Caco-2 (cell line): ENCODE data around the gene PNP. TPM values are rescaled to one million over a fixed set of nuclear protein-coding genes. Genes with fewer than 3 reads are reported as not detected.

Experiments
- BruUV-seq: library from RNA; stranded (reverse); fragments of 400-500 nt; replicated peaks from 2 replicates; lab custom pipeline; 2021; lab: Mats Ljungman, UMichigan
- CTCF ChIA-PET: fragments of 300-600 bp; sonication (Branson Sonifier 250); formaldehyde crosslinking; loops from one replicate; lab custom pipeline; 2022; ENCODE audit warnings: antibody characterized with exemption; lab: Charles Lee
- POLR2A ChIA-PET: fragments of 300-600 bp; sonication (Branson Sonifier 250); formaldehyde crosslinking; loops from one replicate; lab custom pipeline; 2022; ENCODE audit warnings: antibody characterized with exemption; lab: Charles Lee
- DNase-seq, 2 experiments: peaks; one replicate each; pipeline versions ENCODE4 v3.0.0 to v3.0.0-alpha.2; 2020 to 2022
- H3K27me3 ChIP-seq: replicated peaks from 2 replicates; pipeline ENCODE4 v1.6.0; 2011; ENCODE audit warnings: low read length; ENCODE audit not compliant: control insufficient read depth, insufficient read depth
- H3K36me3 ChIP-seq: 2 replicates; pipeline ENCODE4 v1.5.1; 2011; ENCODE audit warnings: low read length; ENCODE audit not compliant: control insufficient read depth, insufficient read depth
- H3K4me1 ChIP-seq: fragments of 250-450 bp; sonication (Bioruptor Pico); 2 replicates; pipeline ENCODE4 v1.5.1; 2020; ENCODE audit warnings: mild to moderate bottlenecking
- H3K4me3 ChIP-seq: 2 replicates; pipeline ENCODE4 v1.5.1; 2011; ENCODE audit warnings: low read depth, mild to moderate bottlenecking, control low read depth, low read length
- H3K9me3 ChIP-seq: fragments of 250-450 bp; sonication (Bioruptor Pico); 2 replicates; pipeline ENCODE4 v1.5.1; 2020; ENCODE audit warnings: mild to moderate bottlenecking, moderate library complexity
- H3K27ac Mint-ChIP-seq: one replicate; pipeline ENCODE4 v1.8.0; 2022; ENCODE audit warnings: mixed read lengths; ENCODE audit not compliant: unreplicated experiment
- H3K27me3 Mint-ChIP-seq: one replicate; pipeline ENCODE4 v1.8.0; 2022; ENCODE audit warnings: mixed read lengths; ENCODE audit not compliant: insufficient read depth, unreplicated experiment
- H3K36me3 Mint-ChIP-seq: one replicate; pipeline ENCODE4 v1.8.0; 2022; ENCODE audit warnings: mild to moderate bottlenecking, mixed read lengths; ENCODE audit not compliant: insufficient read depth, unreplicated experiment
- H3K4me1 Mint-ChIP-seq: one replicate; pipeline ENCODE4 v1.8.0; 2022; ENCODE audit warnings: low read depth, mixed read lengths; ENCODE audit not compliant: unreplicated experiment
- H3K4me3 Mint-ChIP-seq: one replicate; pipeline ENCODE4 v1.8.0; 2022; ENCODE audit warnings: mild to moderate bottlenecking, moderate library complexity, mixed read lengths; ENCODE audit not compliant: unreplicated experiment
- H3K9me3 Mint-ChIP-seq: one replicate; pipeline ENCODE4 v1.8.0; 2022; ENCODE audit warnings: mixed read lengths; ENCODE audit not compliant: unreplicated experiment
- intact Hi-C: fragments of 100-400 bp; cut with micrococcal nuclease; formaldehyde crosslinking; loops from one replicate; pipeline ENCODE4 v1.10.0; 2022; ENCODE audit not compliant: unreplicated experiment
- total RNA-seq: library from RNA; stranded (reverse); gene quantifications from 2 replicates; pipeline ENCODE4 v1.2.3, GENCODE V29; 2022
- TF ChIP-seq, protein P1 (sequence below), 2 experiments: fragments of 200-600 bp in 1 of 2; IDR thresholded peaks; 1 replicate in 1 of 2; 2 replicates in 1 of 2; pipeline versions ENCODE4 v1.5.1 to v1.8.0; 2011 to 2022; ENCODE audit warnings: antibody characterized with exemption in 1 of 2, control low read depth in 1 of 2, inconsistent platforms in 1 of 2, low read depth in 1 of 2, low read length in 1 of 2, mild to moderate bottlenecking in 1 of 2, moderate library complexity in 1 of 2; ENCODE audit not compliant: insufficient read depth in 1 of 2, severe bottlenecking in 1 of 2, unreplicated experiment in 1 of 2

PNP gene
- total RNA-seq, 1 experiment from 2014 or later: 59.1 TPM

DNA sequence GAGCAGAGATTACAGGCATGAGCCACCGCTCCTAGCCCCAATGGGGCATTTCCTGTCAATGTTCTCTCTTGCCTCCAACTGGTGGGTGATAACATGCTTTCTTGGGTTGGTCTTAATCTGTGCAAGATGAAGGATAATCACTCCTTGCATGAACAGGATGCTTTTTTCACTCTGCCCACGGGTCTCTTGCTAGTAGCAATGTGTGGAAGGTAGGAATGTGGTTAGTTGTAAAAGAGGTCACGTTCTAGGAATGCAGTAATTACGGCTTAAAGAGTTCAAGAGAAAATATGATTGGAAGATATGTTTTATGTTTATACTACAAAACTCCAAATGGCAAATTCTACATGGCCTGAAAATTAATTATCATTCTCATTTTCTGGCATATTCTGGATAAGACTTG lies 46.6 kb downstream of the PNP start:
- no peaks in the 10 kb centered on the region for H3K9me3 Mint-ChIP-seq
- H3K27ac Mint-ChIP-seq: no peak overlapping the region
- H3K4me3 Mint-ChIP-seq: no peak overlapping the region
- peaks cover 5% of the 10 kb centered on the region for H3K27me3 Mint-ChIP-seq
- Histone ChIP-seq H3K9me3 (no peaks in the 10 kb centered on the region), H3K27me3 (no peaks in the 10 kb centered on the region), H3K36me3 (no peaks in the 10 kb centered on the region), H3K4me3 (no peak overlapping the region), H3K4me1 (no peaks in the 10 kb centered on the region)
- intact Hi-C loops: no loop called here
- H3K4me1 Mint-ChIP-seq: no peaks in the 10 kb centered on the region
- CTCF ChIA-PET: no interaction called here
- BruUV-seq: no TSS peak
- H3K36me3 Mint-ChIP-seq: no peaks in the 10 kb centered on the region
- TF ChIP-seq, protein P1, sequence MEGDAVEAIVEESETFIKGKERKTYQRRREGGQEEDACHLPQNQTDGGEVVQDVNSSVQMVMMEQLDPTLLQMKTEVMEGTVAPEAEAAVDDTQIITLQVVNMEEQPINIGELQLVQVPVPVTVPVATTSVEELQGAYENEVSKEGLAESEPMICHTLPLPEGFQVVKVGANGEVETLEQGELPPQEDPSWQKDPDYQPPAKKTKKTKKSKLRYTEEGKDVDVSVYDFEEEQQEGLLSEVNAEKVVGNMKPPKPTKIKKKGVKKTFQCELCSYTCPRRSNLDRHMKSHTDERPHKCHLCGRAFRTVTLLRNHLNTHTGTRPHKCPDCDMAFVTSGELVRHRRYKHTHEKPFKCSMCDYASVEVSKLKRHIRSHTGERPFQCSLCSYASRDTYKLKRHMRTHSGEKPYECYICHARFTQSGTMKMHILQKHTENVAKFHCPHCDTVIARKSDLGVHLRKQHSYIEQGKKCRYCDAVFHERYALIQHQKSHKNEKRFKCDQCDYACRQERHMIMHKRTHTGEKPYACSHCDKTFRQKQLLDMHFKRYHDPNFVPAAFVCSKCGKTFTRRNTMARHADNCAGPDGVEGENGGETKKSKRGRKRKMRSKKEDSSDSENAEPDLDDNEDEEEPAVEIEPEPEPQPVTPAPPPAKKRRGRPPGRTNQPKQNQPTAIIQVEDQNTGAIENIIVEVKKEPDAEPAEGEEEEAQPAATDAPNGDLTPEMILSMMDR (IDR thresholded peaks at IDR 0.05; ENCODE audit: insufficient read depth in 1 of 2, low read depth in 1 of 2, low read length in 1 of 2, severe bottlenecking in 1 of 2, unreplicated experiment in 1 of 2): no peak
- POLR2A ChIA-PET: interaction anchor here (0.6 kb wide), 1 partner anchor 516 kb away, joined by 3 read pairs; no protein-coding TSS in a partner anchor
- DNase-seq: no peak

DNA sequence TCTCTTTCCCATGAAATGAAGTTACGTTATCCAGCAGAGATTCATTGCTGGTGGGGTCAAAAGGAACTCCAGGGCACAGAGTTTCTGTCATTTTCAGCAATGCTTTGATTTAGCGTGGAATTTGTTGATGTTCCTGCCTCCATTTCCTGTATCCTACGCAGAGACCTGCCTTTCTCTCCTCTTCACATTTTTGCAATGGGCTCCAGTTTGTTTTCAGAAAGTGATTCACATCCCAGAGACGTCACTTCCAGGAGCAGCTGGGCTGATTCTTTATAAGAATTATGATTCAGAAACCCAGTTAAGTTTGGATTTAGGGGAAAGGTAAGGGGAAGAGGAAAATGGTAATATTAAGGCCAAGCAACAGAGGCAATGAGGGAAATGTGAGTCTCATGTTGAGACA lies 47.7 kb downstream of the PNP start:
- no peak overlapping the region for H3K27ac Mint-ChIP-seq
- BruUV-seq: no TSS peak
- no peaks in the 10 kb centered on the region for H3K9me3 Mint-ChIP-seq
- CTCF ChIA-PET: no interaction called here
- H3K27me3 Mint-ChIP-seq: peaks cover under 1% of the 10 kb centered on the region
- POLR2A ChIA-PET: no interaction called here
- H3K27me3 ChIP-seq: no peaks in the 10 kb centered on the region
- no peaks in the 10 kb centered on the region for H3K36me3 Mint-ChIP-seq
- no peaks in the 10 kb centered on the region for H3K4me1 Mint-ChIP-seq
- no peak overlapping the region for H3K4me3 Mint-ChIP-seq
- no peak overlapping the region for H3K4me3 ChIP-seq
- intact Hi-C loops: no loop called here
- TF ChIP-seq, protein P1 (IDR thresholded peaks at IDR 0.05; ENCODE audit: insufficient read depth in 1 of 2, low read depth in 1 of 2, low read length in 1 of 2, severe bottlenecking in 1 of 2, unreplicated experiment in 1 of 2): no peak
- H3K36me3 ChIP-seq: no peaks in the 10 kb centered on the region
- no peak for DNase-seq
- H3K9me3 ChIP-seq: no peaks in the 10 kb centered on the region
- no peaks in the 10 kb centered on the region for H3K4me1 ChIP-seq

DNA sequence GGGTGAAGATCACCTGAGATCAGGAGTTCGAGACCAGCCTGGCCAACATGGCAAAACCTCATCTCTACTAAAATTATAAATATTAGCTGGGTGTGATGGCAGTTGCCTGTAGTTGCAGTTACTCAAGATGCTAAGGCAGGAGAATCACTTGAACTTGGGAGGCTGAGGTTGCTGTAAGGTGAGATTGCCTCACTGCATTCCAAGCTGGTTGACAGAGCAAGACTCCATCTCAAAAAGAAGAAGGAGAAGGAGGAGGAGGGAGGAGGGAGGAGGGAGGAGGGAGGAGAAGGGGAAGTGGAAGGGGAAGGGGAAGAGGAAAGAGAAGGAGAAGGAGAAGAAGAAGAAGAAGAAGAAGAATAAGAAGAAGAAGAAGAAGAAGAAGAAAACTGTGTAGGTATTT lies 53.1 kb downstream of the PNP start:
- TF ChIP-seq, protein P1 (IDR thresholded peaks at IDR 0.05; ENCODE audit: insufficient read depth in 1 of 2, low read depth in 1 of 2, low read length in 1 of 2, severe bottlenecking in 1 of 2, unreplicated experiment in 1 of 2): no peak
- Mint-ChIP-seq H3K27me3 (peaks cover 3% of the 10 kb centered on the region), H3K4me1 (no peaks in the 10 kb centered on the region), H3K4me3 (no peak overlapping the region), H3K27ac (no peak overlapping the region), H3K36me3 (no peaks in the 10 kb centered on the region), H3K9me3 (no peaks in the 10 kb centered on the region)
- BruUV-seq: no TSS peak
- H3K4me3 ChIP-seq: no peak overlapping the region
- intact Hi-C loops: no loop called here
- CTCF ChIA-PET: no interaction called here
- no peaks in the 10 kb centered on the region for H3K9me3 ChIP-seq
- no peaks in the 10 kb centered on the region for H3K27me3 ChIP-seq
- POLR2A ChIA-PET: no interaction called here
- no peaks in the 10 kb centered on the region for H3K36me3 ChIP-seq
- H3K4me1 ChIP-seq: no peaks in the 10 kb centered on the region
- no peak for DNase-seq
